T47D (cell line): Measurements from ENCODE around the gene ACBD4.
A peak's percentile ranks its signal among the peaks of the same experiment; 100 is the strongest.

Experiments
- DNase-seq, 2 experiments: peaks; one replicate each; pipeline versions ENCODE4 v3.0.0 to v3.0.0-alpha.2; 2011 to 2012; ENCODE audit warnings: low read depth in 1 of 2, low spot score in 1 of 2
- JUND ChIP-seq: IDR thresholded peaks from 2 replicates; pipeline ENCODE4 v1.6.1; 2012; ENCODE audit warnings: low read depth
- in situ Hi-C: cut with HindIII; loops from 2 replicates; pipeline ENCODE4 v1.10.0; 2016; ENCODE audit warnings: low sequenced_read_pairs, low pct_unique_long_range_greater_than_20kb

The ACBD4 gene, protein sequence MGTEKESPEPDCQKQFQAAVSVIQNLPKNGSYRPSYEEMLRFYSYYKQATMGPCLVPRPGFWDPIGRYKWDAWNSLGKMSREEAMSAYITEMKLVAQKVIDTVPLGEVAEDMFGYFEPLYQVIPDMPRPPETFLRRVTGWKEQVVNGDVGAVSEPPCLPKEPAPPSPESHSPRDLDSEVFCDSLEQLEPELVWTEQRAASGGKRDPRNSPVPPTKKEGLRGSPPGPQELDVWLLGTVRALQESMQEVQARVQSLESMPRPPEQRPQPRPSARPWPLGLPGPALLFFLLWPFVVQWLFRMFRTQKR

GRCh38 chr17:45135192-45135977 lies at the start of gene ACBD4:
Gene ACBD4 (plus strand): TSS chr17:45135687. CDS start chr17:45136145, 458 bp downstream.
- in situ Hi-C loops, result no loop called here
- no peak for TF ChIP-seq JUND
- DNase-seq, result peak; percentile 99 to 100

DNA sequence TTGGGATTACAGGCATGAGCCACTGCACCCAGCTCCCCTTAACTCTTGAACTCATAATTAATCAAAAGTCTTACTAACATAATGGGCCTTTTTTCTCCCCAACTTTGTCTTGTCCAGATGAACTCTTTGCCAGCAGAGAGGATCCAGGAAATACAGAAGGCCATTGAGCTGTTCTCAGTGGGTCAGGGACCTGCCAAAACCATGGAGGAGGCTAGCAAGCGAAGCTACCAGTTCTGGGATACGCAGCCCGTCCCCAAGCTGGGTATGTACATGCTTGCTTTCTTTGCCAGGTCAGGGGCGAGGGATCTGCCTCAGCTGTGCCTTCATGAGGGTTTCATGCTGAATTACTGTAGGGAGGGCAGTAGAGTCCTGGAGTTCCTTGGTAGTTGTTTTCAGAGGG lies 49.1 kb upstream of the ACBD4 start:
- DNase-seq, result no peak
- TF ChIP-seq JUND, result no peak
- in situ Hi-C loops, result no loop called here

- no peak for DNase-seq
- in situ Hi-C loops, result no loop called here
- TF ChIP-seq JUND, result no peak
Observed at GRCh38 chr17:45086865-45087503, 48.5 kb upstream of the ACBD4 start.

DNA sequence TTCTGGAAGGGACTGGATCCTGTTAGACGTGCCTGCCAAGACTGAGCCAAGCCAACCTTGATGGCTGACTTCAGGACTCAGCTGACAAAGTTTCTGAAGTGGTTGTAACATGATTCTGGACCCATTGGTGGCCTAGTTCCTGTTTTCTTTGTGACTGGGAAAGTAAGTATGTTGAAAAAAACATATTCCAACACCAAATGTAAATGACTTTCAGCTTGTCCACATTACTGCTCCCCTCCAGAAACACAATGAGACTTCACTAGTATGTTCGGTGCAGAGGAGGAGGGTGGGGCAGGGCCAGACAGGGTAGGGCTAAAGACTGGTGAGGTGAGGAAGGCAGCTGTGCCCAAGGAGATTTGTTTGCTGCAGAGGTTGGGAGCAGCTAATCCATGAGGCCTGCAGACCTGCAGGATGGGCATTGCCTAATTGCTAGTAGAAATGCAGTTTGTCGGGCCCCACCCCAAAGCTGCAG lies 47.9 kb upstream of the ACBD4 start:
- no peak for TF ChIP-seq JUND
- DNase-seq, result no peak
- in situ Hi-C loops, result no loop called here

- no peak for TF ChIP-seq JUND
- in situ Hi-C loops, result no loop called here
Observed at GRCh38 chr17:45087978-45088377, 47.5 kb upstream of the ACBD4 start.

GRCh38 chr17:45088741-45089140 lies 46.7 kb upstream of the ACBD4 start:
- no peak for DNase-seq
- in situ Hi-C loops, result no loop called here
- TF ChIP-seq JUND, result no peak

More at GRCh38 chr17:45087978-45088377, 47.5 kb upstream of the ACBD4 start:
- DNase-seq, result no peak

- no peak for TF ChIP-seq JUND
- in situ Hi-C loops, result no loop called here
- no peak for DNase-seq
Observed at GRCh38 chr17:45090711-45091110, 44.8 kb upstream of the ACBD4 start.

- in situ Hi-C loops, result no loop called here
- no peak for TF ChIP-seq JUND
- DNase-seq, result no peak
Observed at GRCh38 chr17:45091778-45092425, 43.6 kb upstream of the ACBD4 start.

DNA sequence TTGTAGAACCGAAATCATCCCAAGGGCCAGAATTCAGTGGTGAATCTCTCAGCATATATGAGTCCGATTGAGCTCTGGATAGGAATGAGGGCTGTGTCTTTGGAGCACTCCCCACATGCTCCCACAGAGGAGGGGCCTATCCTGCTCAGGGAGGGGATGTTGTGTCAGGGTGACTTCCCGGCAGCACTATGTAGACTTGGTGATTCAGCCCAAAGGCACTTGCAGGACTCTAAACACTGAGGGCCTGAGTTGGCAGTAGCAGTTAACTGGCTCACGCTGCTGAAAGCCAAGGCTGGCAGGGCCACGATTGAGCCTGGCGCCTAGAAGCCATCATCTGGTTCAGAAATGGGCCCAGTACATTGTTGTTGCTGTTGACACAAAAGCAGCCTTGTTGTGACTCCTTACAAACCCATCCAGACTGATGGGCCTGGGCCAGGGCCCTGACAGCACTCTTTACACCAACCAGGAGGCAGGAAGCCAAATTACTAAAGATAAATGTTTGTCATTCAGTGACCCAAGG lies 42.5 kb upstream of the ACBD4 start:
- peak in 1 of 2 experiments; percentile 63 for DNase-seq
- in situ Hi-C loops, result no loop called here

GRCh38 chr17:45093444-45094110 lies 41.9 kb upstream of the ACBD4 start:
- no peak for TF ChIP-seq JUND
- in situ Hi-C loops, result no loop called here
- no peak for DNase-seq

More for the DNA sequence above, 42.5 kb upstream of the ACBD4 start:
- TF ChIP-seq JUND, result no peak

- TF ChIP-seq JUND, result no peak
- peak; percentile 65 to 75 for DNase-seq
- in situ Hi-C loops, result no loop called here
Observed at GRCh38 chr17:45096141-45096540, 39.3 kb upstream of the ACBD4 start.

- in situ Hi-C loops, result no loop called here
- no peak for DNase-seq
- TF ChIP-seq JUND, result no peak
Observed at GRCh38 chr17:45096926-45097325, 38.6 kb upstream of the ACBD4 start.
